ENCODE data around the gene TNFRSF19.

TNFRSF19 gene

DNA sequence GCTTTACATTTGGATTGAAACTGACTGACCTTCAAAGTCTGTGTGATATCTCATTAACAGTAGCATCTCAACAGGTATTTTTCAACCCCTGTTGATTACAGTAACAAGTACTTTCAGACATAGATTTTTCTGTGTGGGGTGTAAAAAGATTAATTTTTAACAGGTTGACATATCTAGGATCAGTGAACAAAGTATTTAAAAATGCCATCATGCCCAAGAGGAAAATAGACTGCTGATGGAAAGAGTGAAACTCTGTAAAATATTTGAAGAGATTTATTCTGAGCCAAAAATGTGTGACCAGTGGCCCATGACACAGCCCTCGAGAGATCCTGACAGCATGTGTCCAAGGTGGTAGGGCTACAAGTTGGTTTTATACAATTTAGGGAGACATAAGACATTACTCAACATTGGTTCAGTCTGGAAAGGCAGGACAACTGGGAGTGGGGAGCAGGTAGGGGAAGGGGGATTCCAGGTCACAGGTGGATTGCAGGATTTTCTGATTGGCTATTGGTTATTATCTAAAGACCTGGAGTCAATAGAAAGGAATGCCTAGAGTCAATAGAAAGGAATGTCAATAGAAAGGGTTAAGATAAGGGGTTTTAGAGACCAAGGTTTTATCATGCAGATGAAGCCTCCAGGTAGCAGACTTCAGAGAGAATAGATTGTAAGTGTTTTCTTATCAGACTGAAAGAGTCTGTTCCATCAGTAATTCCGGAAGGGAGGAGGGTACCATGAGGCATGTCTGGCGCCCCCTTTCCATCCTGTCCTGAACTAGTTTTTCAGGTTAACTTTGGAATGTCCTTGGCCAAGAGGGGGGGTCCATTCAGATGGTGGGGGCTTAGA is 29.1 kb downstream of the TNFRSF19 start:
- DNase-seq (ENCODE audit: extremely low read depth, insufficient read length), result no peak
- H3K27me3 ChIP-seq (replicated peaks; ENCODE audit: control insufficient read depth, insufficient read depth, low read length), result no peaks in the 10 kb centered on the region
- TF ChIP-seq, protein P1, sequence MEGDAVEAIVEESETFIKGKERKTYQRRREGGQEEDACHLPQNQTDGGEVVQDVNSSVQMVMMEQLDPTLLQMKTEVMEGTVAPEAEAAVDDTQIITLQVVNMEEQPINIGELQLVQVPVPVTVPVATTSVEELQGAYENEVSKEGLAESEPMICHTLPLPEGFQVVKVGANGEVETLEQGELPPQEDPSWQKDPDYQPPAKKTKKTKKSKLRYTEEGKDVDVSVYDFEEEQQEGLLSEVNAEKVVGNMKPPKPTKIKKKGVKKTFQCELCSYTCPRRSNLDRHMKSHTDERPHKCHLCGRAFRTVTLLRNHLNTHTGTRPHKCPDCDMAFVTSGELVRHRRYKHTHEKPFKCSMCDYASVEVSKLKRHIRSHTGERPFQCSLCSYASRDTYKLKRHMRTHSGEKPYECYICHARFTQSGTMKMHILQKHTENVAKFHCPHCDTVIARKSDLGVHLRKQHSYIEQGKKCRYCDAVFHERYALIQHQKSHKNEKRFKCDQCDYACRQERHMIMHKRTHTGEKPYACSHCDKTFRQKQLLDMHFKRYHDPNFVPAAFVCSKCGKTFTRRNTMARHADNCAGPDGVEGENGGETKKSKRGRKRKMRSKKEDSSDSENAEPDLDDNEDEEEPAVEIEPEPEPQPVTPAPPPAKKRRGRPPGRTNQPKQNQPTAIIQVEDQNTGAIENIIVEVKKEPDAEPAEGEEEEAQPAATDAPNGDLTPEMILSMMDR (IDR thresholded peaks at IDR 0.05; ENCODE audit: insufficient read depth, low read length, poor library complexity, severe bottlenecking), result no peak
- H3K36me3 ChIP-seq (ENCODE audit: control insufficient read depth, insufficient read depth, low read length), result peaks cover 4% of the 10 kb centered on the region
- no peak overlapping the region for H3K4me3 ChIP-seq (replicated peaks; ENCODE audit: low read depth, low read length)

DNA sequence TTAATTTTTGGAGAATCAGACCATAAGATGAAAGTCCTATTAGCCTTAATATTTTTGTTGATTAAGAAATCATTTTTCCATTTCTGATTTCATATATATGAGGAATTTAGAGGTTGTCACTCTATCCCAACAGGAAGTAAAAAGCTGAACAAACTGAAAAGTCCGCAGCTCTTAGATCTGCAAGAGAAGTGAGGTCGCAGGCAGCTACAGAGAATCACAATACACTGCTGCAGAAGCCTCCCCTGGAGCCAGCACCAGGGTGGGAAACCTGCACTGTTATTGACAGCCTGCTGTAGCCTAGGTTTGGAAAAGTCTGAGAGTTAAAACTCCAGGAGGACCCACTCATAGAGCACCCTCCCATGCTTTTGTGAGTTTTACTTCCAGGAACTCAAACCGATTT is 29.9 kb downstream of the TNFRSF19 start:
- Histone ChIP-seq H3K27me3 (replicated peaks; ENCODE audit: control insufficient read depth, insufficient read depth, low read length) (no peaks in the 10 kb centered on the region), H3K36me3 (ENCODE audit: control insufficient read depth, insufficient read depth, low read length) (no peaks in the 10 kb centered on the region; the same call in 1 of the 2 replicates), H3K4me3 (replicated peaks; ENCODE audit: low read depth, low read length) (no peak overlapping the region)
- no peak for DNase-seq (ENCODE audit: extremely low read depth, insufficient read length)
- TF ChIP-seq, protein P1 (IDR thresholded peaks at IDR 0.05; ENCODE audit: insufficient read depth, low read length, poor library complexity, severe bottlenecking), result no peak

DNA sequence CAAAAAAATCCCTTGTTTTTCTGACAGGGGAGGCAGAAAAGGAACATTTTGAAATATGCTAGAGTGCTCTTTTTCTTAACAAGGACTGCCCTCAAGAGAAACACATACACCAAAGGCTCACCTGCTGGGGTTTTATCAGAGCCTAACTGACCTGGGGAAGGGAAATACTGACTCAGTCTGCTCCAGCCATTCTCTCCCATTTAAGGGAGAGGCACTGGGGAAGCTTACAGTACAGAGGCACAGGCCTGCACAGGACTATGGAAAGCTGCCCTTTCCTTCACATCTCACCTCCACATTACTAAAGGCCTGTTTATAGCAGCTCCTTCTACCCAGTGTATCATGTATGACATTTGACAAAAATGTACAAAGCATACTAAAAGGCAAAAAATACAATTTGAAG is 30.3 kb downstream of the TNFRSF19 start:
- TF ChIP-seq, protein P1 (IDR thresholded peaks at IDR 0.05; ENCODE audit: insufficient read depth, low read length, poor library complexity, severe bottlenecking), result no peak
- Histone ChIP-seq H3K36me3 (ENCODE audit: control insufficient read depth, insufficient read depth, low read length) (no peaks in the 10 kb centered on the region; the same call in 1 of the 2 replicates), H3K27me3 (replicated peaks; ENCODE audit: control insufficient read depth, insufficient read depth, low read length) (no peaks in the 10 kb centered on the region), H3K4me3 (replicated peaks; ENCODE audit: low read depth, low read length) (no peak overlapping the region)
- DNase-seq (ENCODE audit: extremely low read depth, insufficient read length), result no peak

GRCh38 chr13:23605831-23606230 is 35.6 kb downstream of the TNFRSF19 start:
- Histone ChIP-seq H3K27me3 (replicated peaks; ENCODE audit: control insufficient read depth, insufficient read depth, low read length) (no peaks in the 10 kb centered on the region), H3K4me3 (replicated peaks; ENCODE audit: low read depth, low read length) (no peak overlapping the region)
- DNase-seq (ENCODE audit: extremely low read depth, insufficient read length), result no peak

DNA sequence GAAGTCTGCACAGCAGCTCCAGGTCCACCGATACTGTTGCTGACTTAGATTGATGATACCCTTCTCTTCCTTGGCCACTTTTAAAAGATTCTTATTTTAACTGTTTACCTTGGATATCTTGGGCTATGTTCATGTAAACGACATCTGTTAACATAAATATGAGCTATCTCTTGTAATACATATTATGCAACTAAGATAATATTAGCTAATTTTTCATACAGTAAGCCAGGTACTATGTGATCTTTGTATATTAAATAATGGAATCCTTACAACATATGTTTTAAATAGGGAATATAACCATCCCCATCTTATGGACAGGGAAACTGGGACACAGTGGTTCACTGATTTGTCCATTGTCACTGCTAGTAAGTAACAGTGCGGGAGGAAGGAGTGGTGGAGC is 37.9 kb downstream of the TNFRSF19 start:
- no peaks in the 10 kb centered on the region for H3K27me3 ChIP-seq (replicated peaks; ENCODE audit: control insufficient read depth, insufficient read depth, low read length)
- TF ChIP-seq, protein P1 (IDR thresholded peaks at IDR 0.05; ENCODE audit: insufficient read depth, low read length, poor library complexity, severe bottlenecking), result no peak
- no peak for DNase-seq (ENCODE audit: extremely low read depth, insufficient read length)
- no peaks in the 10 kb centered on the region for H3K36me3 ChIP-seq (ENCODE audit: control insufficient read depth, insufficient read depth, low read length)
- H3K4me3 ChIP-seq (replicated peaks; ENCODE audit: low read depth, low read length), result no peak overlapping the region

More at GRCh38 chr13:23605831-23606230, 35.6 kb downstream of the TNFRSF19 start:
- TF ChIP-seq, protein P1 (IDR thresholded peaks at IDR 0.05; ENCODE audit: insufficient read depth, low read length, poor library complexity, severe bottlenecking), result no peak
- H3K36me3 ChIP-seq (ENCODE audit: control insufficient read depth, insufficient read depth, low read length), result no peaks in the 10 kb centered on the region

Data from GM06990 (cell line).